AG09309 (cell line): Measurements from ENCODE around the gene ALG14.

Experiments
- DNase-seq: peaks from one replicate; pipeline ENCODE4 v3.0.0-alpha.2; 2010; ENCODE audit warnings: low read depth
- H3K4me3 ChIP-seq: 2 replicates; pipeline ENCODE4 v1.5.1; 2011; ENCODE audit warnings: mild to moderate bottlenecking, low read depth, low read length, moderate library complexity; ENCODE audit not compliant: control insufficient read depth
- CTCF ChIP-seq: IDR thresholded peaks from 2 replicates; pipeline ENCODE4 v1.5.1; 2011; ENCODE audit warnings: mild to moderate bottlenecking, low read depth, low read length, inconsistent platforms; ENCODE audit not compliant: insufficient read depth, control insufficient read depth; ENCODE audit errors: missing control alignments

ALG14 gene

DNA sequence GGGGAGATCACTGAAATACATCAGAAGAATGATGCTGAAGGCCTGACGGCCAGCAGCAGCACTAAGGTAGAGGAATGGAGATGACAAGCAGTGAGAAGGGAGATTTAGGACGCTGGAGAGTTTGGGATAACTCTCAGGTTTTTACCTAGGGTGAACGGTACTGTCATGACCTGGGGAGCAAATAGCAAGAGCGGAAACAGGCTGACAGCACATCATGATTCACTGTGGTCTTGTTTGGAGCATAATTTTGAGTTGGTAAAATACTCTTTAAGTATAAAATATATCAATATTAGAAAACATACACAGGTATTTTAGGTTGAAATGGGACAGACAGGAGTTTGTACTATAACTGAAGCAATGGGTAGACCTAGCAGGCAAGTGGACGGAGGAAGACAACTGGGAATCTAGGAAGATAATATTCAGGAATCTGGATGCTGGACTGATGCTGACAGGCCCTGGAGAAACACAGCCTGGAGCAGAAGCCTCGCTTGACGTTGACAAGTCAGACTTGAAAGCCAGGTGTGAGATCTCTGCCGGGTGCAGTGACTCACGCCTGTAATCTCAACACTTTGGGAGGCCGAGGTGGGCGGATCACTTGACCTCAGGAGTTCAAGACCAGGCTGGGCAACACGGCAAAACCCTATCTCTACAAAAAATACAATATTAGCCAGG is 33.3 kb downstream of the ALG14 start:
- no peak for DNase-seq
- TF ChIP-seq CTCF = no peak
- H3K4me3 ChIP-seq = no peak overlapping the region

DNA sequence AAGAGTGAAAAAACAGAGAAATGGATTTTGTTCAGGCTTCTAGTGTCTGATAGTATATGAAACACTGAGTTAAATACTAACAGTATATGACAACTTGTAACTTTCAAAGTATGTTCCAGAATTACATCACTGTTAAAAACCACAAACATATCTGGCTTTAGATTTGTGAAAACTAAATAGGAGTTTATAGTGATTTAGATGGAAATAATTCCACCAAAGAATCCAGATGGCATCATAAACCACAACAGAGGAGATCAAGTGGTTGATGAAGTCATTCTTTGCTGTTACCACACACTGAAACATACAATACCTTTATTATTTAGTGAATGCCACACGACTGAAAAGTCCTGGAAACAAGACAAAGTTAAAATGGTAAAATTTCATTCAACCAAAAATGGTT is 37.2 kb downstream of the ALG14 start:
- no peak for TF ChIP-seq CTCF
- DNase-seq = peak; percentile 86
- H3K4me3 ChIP-seq = no peak overlapping the region

DNA sequence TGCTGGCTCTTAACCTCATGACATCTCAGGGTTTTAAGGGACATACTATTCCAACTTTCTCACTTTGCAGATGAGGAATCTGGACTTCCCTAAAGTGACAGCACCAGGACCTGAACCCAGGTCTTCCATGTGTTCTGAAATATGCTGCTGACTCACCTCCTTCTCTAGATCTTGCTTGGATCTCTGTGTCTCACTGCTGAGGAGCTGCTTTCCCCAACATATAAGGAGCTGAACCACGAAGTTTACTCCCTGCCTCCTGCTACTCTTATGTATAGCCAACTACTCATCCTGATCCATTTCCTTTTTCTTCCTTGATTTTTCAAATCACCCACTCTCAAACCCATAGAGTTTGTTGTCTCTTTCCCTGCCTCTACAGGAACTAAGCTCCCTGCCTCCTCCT is 38.2 kb downstream of the ALG14 start:
- DNase-seq = no peak
- no peak overlapping the region for H3K4me3 ChIP-seq
- no peak for TF ChIP-seq CTCF

DNA sequence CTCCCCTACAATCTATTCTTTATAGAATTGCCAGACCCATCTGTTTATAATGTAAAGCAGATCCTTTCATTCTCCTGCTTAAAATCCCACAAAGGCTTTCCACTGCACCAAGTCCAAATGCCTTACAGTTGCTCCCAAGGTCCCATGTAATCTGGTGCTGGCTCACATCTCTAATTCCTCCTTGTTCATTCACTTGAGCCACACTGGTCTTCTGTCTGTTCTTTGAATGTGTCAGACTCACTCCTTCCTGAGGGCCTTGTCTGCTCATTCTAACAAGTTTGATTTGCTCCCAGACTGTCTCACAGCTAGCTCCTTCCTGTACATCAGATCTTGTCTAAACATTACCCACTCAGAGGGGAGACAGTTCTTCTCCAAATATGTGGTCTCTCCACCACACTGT is 38.9 kb downstream of the ALG14 start:
- no peak for DNase-seq
- no peak for TF ChIP-seq CTCF
- H3K4me3 ChIP-seq = no peak overlapping the region

DNA sequence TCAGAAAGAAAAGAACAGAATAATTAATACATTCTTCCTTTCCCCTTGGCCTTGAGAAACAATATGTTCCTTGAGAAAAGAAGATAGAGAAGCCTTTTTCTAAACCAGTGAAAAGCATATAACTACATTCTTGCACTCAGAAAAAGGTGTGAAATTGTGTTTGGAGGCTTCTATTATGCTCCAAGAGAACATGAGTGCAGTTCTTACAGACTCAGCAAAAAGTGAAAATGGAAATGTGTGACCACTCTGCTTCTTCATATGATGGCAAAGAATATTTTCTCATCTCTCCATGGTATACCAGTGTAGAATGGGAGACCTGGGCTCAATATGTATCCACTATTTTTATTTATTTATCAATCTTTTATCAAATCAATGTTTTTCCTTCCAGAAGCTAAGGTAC is 43.2 kb downstream of the ALG14 start:
- H3K4me3 ChIP-seq = no peak overlapping the region
- TF ChIP-seq CTCF = no peak
- DNase-seq = no peak

DNA sequence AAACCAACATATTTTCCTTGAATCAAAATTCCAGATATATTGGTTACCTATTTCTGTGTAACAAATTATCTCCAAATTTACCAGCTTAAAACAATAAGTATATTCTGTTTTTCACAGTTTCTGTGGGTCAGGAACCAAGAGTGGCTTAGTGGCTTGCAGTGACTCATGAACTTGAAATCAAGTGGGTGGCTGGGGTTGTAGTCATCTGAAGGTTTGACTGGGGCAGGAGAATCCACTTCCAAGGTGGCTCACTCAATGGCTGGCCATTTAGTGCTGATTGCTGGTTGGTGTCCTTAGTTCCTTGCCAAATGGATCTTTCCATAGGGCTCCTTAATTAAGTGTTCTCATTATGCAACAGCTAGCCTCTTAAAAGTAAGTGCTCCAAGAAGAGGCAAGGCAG is 43.8 kb downstream of the ALG14 start:
- no peak for DNase-seq
- H3K4me3 ChIP-seq = no peak overlapping the region
- no peak for TF ChIP-seq CTCF

DNA sequence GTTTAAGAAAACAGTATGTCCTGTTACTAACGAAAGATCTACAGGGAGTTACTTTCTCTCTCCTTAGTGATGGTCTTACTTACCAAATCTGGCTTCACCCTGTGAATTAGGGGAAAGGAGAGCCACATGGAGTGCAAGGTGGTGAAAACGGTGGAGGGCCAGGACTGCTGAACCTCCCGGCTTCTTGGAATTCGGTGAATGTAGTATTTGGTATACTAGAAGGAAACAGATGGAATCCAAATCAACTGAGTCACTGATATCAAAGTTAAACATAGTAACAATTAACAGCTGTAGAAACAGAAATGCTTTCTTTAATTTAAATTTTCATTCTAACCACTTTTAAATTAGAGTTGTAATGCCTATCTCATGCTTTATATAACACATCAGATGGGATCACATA is 45.7 kb downstream of the ALG14 start:
- TF ChIP-seq CTCF = no peak
- no peak overlapping the region for H3K4me3 ChIP-seq
- no peak for DNase-seq
